ENCODE measurements around the gene WDR4.
"Not testable (repeated sequence)": the region's sequence is repeated elsewhere in the genome, so short reads cannot be mapped to it uniquely, and the experiment has no call there.

Gene WDR4

DNA sequence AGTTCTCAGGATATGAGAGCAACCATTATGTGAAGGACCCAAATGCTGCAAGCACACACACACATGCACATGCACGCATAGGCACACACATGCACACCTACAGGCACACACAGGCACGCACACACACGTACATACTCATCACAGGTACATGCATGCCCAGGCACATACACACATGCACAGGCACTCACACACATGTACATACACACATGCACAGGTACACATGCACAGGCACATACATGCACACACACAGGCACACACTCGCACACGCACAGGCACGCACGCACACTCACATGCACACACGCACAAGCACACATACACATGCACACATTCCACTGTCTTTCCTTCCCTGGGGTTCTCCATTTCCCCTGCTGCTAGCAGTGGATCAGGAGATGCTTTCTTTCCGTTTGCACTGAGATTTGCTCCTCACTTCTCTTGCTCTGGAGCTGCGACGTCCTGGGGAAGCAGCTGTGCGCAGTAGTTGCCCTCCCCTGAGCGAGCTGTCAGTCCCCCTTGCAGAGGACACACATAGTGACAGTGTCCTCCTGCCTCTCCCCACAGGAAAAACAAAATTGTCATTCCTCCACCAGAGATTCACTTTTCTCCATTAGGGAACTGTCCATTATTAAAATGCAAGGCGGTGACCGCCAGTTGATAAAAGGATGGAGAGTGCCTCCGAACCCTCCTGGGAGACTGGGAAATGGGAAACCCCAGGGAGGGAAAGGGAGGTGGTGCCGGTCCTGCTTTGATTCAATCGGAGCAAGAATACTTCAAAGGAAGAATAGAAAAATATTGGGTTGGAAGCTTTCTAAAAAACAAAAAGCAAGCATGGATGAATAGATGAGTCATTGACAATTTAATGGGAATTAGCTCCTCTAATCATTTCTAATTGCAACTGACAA lies 69.5 kb downstream of the WDR4 start:
- no peak for DNase-seq

DNA sequence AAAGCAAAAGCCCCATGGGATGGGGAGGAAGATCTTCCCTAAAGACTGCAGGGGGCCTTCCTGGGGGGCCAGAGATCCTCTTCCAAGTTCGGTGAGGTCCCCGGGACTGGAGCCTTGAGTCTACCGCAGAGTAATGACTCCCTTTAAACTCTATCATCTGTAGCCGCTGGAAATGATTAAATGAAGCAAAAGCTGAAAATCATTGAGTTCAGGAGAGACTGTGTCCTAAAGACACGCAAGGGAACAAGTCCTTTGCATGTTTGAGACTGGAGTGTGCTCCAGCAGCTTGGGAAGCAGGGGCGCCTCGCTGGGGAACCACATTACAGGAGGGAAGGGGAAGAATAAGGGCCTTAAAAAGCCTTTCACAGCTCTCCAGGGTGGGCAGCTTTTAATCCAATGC lies 70.2 kb downstream of the WDR4 start:
- no peak for DNase-seq

DNA sequence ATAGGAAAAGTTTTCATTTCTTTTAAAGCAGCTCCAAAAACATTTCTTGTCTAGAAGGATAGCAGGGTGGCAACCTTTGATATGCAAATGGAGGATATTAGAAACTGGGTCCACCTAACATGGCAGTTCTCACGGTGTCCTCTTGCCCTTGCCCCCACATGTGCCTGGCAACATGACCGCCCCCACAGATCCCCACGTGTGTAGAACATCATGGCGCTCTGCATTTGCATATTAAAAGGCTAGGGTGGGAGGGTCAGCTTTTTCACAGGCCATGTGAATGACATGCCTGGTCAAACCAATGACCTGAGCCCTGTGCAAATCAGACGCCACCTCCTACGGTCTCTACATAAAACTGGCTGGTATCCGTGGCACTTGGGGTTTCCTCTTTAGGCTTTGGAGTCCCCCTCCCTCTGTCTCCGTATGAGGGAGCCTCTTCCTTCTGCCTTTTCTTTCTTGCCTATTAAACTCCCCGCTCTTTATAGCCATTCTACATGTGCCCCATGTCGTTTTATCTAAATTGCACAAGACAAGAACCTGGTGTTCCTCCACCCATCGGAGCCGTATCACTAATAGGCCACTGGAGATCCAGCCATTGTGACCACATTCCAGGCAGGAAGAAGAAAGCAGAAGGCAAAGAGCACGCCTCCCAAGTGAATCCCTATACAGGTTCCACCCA lies 71.3 kb downstream of the WDR4 start:
- DNase-seq, result no peak

DNA sequence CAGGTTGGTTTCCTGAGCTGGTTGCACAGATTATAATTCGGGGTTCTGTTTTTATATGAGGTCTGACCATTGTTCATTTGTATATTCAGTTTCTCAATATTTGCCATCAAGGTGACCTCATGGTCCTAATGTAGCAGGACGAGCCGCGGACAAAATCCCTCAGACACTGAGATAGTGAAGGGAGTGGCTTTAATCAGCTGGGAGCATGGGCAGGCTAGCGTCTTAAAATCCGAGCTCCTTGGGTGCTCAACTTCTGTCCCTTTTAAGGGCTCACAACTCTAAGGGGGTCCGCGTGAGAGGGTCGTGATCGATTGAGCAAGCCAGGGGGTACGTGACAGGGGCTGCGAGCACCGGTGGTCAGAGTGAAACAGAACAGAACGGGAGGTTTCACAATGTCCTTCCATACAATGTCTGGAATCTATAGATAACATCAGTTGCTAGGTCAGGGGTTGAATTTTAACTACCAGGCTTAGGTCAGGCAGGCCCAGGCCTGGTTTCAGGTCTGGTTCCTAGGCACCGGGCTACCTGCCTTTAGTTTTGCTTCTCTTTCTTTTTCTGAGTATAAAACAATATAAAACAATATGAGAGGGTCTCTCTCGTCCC lies 71.9 kb downstream of the WDR4 start:
- not testable (repeated sequence) for DNase-seq

DNA sequence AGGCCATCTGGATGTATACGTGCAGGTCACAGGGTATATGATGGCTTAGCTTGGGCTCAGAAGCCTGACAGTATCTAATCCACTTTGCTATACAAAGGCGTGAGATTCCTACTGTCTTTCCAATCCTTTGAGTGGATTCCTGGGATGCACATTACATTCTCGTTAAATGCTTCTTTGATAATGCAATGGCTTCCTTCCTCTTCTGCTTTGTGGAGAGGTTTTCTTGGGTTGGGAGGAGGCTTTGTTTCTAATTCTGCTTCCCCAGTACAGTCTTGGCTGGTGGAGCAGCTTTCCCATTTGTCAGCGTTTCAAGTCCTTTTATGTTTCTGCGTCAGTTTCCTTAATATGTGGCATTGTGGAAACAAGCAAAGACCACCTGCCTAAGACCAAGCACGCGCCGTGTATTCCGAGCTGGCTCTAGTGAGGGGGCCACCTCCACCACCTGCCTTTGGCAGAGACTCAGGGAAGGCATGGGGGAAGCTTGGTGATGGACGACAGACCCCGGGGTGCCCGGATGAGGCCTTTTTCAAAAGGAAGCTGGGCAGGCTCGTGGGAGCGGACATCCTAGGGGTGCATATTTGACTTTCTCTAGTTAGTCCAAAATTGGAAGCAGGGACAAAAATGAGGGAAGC lies 72.7 kb downstream of the WDR4 start:
- no peak for DNase-seq

DNA sequence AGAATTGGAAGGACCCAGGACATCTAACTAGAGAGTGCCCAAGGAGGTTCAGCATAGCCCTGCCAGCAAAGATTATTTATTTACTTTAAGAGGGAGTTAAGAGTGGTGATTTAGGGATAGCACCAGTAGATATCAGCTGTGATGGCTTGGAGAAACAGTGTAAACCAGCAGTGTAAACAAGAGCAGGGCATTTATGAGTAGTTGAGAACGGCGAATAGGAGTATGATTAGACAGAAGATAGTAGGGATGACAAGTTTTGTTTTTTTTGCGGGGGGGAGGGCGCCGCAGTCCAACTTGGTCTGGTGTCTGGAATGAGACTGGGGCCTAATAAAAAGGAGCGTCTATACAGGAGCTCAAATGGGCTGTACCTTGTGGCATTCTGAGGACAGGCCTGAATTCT lies 77.7 kb downstream of the WDR4 start:
- not testable (repeated sequence) for DNase-seq

DNA sequence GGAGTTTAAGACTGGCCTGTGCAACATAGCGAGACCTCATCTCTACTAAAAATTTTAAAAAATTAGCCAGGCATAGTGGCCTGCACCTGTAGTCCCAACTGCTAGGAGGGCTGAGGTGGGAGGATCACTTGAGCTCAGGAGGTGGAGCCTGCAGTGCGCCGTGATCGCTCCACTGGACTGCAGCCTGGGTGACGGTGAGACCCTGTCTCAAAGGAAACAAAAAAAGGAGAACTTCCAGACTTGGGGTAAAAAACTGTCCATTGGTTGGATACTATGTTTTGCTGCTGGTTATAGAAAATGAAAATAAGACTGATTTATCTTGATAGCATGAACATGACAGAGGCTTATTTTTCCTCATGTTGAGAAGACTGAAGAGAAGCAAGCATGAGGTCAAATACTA lies 79.4 kb downstream of the WDR4 start:
- DNase-seq, result no peak

DNA sequence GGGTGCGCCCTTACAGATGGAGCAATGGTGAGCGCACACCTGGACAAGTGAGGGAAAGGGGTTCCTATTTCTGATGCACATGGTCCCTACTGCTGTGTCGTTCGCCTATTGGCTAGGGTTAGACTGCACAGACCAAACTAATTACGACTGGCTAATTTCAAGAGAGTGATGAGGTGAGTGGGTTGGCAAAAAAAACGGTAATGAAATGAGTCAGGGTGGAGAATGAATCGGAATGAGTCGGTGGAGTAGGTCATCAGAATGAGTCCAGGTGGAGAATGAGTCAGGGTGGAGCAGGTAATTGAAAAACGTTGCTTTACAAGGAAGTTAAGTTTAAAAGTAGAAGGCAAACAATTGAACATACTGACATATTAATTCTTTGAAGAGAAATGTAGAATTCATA lies 79.8 kb downstream of the WDR4 start:
- no peak for DNase-seq
